ENCODE results near the gene SEC16A.

SEC16A gene

DNA sequence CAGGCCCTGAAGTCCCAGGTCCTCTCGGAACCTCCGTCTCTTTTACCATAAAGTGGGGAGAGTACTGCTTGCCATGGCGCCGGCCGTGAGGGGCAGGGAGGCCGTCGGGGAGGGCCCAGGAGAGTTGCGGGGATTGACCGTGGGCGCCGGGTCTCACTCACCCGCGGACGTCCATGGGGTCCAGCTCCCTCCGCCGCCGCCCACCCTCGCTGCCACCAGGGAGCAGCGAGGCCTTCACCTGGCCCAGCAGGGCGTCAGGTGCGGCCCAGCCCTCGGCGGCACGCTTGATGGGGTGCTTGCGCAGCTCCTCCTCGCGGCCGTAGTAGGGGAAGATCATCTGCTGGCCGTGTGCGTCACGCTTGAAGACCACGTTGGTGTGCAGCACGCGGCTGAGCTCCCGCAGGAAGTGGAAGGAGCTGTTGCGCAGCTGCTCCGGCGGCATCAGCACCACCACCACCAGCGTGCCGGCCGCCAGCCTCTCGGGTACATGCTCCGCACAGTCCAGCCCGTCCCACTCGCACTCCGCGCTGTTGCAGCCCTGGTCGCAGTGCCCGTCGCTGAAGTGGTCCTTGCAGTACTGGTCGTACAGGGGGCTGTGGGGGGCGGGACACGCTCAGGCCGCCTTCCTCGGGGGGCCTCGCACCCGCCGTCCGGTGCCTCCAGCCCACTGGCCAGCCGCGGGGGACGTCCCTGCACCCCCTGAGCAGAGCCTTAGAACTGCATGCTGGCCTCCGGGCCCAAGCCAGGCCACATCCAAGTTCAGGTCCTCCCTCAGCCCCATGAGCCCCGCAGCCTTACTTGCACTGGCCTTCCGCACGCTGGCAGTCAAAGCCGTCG, 21.9 kb upstream of the SEC16A start:
- DNase-seq: no peak

DNA sequence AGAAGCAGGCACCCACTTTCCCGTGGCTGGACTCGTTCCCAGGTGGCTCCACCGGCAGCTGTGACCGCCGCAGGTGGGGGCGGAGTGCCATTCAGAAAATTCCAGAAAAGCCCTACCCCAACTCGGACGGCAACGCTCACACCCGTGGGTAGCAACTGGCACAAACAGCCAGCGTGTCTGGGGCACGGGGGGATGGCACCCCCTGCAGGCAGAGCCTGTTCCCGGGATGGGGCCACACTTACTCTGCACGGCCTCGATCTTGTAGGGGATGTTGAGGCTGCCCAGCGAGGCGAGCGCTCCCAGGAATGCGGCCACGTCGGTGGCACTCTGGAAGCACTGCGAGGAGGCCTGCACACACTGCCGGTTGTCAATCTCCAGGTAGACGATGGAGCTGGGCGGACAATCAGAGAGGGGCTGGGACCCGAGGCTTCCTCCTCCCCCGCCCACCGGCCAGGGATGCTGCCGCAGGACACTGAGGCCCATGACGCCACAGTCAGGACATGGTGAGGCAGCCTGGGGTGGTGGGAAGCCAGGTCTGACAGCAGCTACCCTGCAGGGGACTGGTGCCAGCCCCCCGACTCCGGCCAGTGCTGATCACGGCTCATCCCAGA, 20.2 kb upstream of the SEC16A start:
- no peak for DNase-seq

DNA sequence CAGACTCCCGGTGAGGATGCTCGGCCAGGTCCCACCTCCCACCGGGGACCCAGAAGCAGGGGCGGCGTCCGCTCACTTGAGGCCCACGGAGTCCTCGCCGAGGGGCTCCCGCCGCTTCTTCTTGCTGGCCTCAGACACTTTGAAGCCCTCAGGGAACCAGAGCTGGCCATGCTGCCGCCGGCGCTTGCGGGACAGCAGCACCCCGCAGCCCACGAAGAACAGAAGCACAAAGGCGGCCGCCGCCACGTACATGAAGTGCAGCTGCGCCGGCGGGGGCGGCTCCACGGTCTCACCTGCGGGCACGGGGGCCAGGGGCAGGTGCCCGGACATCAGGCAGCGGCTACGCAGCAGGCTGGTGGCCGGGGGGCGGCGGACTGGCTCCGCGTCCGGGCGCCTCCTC, 19.4 kb upstream of the SEC16A start:
- DNase-seq: no peak

DNA sequence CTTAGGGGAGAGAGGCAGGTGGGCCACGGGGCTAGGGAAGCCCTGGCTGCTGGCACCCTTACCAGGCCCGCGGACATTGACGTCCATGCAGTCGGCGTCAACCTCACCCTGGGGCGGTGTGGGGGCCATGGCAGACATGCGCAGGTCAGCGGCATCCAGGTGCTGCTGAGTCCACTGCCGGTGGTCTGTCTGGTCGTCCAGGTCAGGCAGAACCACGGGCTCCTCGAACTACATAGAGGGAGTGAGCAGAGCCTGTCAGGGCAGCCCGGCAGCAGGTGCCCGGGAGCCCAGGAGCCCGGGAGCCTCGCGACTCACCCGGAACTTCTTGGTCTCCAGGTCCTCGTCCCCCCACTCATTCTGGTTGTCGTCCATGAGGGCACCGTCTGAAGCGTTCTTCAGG, 18.8 kb upstream of the SEC16A start:
- no peak for DNase-seq

DNA sequence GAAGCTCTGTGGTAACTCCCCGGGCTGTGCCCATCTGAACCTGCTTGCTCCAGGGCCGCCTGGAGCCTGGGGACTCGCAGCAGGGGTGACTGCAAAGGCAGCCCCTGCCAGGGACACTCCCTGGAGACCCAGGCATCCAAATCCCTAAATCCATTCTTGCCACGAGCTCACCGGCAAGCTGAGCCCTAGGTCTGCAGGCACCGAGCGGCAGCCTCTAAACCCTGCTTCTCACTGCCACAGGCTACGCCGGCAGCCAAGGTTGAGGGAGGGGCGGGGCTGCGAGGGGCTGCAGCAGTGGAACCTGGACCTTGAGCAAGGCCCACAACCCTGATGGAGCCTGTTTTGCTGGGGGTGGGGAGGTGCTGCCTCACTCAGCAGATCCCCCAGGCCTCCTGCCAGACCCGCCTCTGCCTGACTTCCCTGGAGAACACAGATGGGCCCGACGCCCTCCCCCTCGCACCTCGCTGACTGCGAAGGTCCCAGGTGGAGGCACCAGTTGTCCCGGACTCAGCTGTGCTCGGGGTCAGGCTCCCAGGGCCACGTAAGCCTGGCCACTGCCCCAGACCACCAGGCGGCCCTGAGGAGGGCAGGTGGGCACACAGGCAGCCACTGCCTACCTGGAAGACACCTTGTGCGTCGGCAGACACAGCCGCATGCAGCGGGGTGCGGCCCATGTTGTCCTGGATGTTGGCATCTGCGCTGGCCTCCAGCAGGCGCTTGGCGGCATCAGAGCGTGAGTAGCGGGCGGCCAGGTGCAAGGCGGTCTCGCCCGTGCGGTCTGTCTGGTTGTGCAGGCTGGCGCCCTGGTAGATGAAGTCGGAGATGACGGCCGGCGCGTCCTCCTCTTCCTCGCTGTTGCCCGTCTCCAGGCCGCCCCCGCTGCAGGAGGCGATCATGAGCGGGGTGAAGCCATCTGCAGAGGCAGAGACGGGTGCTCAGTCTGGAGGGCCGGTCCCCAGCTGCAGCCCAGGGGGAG, 17.4 kb upstream of the SEC16A start:
- no peak for DNase-seq

DNA sequence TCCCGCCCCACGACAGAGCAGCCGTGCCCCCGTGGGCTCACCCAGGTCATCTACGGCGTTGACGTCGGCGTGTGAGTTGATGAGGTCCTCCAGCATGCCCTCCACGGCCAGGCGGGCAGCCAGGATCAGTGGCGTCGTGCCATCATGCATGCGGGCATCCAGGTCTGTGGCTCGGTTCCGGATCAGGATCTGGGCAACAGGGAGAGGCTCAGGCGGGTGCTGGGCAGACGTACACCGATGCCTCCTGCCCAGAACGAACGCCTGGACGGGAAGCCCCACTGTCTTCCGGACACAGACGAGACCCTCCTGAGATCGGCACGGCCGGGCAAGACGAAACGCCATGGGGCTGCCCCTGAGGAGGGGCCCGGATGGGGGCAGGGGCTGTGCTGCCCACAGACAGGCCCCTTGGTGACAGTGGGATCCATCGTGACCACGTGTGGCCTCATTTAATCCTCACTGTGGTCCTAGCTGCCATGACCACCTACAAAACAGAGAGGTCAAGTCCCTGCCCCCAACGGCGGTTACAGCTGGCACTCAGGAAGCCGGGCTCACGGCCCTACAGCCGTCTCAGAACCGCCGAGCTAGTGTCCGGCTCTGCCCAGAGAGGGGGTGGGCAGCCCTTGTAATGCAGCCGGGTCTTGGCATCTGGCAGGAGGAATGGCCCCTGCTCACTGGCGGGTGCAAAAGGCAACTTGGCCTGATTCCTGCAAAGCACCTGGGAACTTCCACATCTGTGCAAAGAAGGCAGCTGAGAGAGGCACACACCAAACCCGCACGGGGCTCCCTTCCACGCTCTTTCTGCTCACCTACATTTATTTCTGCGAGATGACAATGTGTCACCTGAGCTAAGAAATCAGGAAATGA, 16.5 kb upstream of the SEC16A start:
- DNase-seq: no peak

DNA sequence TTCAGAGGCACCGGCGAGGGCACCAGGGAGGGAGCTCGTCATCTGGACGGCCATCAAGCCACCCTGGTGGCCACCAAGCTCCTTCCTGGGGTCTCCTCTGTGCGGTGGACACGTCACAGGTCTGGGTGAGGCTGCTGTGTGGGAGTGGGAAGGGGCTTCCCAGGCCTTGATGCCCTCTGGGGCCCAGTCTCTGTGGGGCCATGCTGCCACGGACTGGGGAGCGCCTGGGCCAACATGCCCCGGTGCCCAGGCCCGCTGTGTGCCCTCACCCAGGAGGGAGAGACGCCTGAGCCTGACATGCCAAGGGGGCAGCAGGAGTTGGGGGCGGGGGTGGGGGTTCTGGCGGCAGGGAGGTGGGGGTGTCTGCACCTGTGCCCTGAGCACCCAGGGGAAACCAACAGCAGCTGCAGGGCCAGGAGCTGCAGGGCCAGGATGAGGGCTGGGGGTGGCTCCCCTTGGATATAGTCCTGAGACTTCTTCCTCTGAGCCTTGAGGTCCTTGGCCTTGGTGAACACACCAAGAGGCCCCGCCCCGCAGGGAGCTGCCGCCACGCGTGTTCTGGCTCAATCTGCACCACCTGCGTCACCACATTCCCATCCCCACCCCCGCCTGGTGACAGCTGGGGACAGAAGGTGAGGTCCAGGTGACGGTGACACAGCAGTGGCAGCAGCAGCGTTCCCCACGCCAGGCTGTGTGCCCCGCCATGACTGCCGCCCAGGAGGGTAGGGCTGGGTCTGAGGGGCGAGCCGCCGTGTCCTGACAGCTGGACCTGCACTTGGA, 15.3 kb upstream of the SEC16A start:
- no peak for DNase-seq

DNA sequence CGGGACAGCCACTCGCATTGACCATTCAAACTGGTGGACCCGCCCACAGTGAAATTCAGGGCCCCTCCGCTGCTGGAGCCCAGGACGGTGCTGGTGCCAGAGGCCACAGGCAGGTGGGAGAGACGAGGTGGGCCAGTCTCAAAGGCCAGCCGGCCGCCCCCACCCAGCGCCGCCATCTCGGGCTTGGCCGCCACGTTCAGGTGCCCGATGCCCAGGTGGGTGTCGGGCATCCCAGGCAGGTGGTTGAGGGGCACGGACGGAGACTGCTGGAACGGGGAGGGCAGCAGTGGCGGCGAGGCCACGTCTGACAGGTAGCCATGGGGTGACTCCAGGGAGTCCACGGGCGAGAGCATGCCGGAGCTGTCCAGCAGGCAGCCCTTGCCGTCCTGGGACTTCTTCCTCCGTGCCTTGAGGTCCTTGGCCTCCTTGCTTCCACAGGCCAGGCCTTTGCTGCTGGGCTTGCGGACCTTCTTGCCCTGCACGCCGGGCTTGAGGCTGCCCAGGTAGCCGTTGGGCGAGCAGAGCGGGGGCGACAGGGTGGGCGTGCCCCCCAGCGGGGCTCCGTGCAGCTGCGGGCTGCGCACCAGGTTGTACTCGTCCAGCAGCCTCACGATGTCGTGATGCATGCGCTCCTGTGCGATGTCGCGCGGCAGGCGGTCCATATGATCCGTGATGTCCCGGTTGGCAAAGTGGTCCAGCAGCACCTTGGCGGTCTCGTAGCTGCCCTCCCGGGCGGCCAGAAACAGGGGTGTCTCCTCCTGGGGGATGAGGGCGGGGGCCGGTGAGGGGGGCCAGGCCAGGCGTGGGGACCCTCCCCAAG, 14.2 kb upstream of the SEC16A start:
- DNase-seq: no peak

DNA sequence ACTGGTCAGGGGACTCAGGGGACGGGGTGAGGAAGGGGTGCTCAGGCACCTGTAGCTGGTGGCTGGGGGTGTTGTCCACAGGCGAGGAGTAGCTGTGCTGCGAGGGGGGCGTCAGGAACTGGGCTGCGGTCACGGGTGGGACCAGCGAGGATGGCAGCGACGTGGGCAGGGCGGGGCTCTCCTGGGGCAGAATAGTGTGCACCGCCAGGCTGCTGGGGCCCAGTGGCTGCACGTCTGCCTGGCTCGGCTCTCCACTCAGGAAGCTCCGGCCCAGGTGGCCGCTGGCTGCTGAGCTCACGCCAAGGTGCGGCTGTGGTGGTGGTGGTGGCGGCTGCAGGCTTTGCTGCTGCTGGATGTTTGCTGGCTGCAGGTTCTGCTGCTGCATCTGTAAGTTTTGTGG, 13.3 kb upstream of the SEC16A start:
- no peak for DNase-seq

DNA sequence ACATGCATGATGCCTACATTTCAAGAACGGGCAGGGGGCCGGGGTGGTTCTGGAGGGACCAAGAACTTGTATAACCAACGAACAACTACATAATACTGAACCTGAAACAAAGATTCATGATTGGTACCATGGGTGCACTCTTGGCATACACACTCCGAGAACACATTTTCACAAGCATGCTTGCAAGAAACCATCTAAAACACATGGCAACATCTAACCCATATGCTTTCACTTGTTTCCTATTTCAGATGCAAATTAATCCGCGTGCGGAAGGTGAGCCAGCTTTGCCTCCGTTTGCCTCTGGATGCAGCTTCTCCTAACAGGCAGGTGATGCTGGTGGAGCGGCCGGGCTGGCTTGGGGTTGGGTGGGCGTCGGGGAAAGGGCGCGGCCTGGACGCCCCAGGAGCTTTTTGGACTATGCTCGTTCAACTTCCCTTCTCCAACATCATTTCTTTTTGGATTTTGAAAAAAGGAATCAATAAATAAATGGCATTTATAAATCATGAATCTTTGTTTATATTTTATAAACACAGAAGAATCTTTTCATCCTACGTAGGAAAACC, 12.5 kb upstream of the SEC16A start:
- no peak for DNase-seq

DNA sequence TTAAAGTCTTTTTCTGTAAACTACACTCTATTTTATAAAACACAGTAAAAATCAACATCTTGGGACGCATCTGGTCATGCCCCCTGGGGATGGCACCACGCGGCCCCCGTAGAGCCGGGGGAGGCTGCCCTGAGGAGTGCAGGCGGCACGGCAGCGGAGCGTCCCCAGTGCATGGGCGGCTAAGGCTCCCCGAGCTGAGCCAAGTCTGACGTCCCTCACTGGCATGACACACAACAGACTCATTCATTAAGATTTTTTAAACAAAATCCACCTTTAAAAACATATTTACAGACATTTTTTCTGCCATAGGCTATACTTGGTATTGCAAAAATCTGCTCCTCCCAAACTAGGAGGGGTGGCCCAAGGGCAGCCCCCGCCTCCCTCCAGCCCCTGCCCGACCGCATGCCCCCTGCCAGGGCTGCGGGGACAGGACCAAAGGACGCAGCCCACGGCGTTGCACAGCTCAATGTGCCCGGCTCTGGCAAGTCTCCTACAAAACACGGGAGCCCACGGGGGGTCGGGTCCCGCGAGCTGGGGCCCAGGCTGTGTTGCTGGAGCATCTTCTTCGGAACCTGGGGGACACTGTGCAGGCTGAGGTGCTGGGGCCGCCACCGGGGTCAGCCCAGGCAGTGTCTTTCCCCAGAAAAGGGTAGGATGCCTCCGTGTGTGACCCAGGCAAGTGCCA, 11.8 kb upstream of the SEC16A start:
- no peak for DNase-seq

DNA sequence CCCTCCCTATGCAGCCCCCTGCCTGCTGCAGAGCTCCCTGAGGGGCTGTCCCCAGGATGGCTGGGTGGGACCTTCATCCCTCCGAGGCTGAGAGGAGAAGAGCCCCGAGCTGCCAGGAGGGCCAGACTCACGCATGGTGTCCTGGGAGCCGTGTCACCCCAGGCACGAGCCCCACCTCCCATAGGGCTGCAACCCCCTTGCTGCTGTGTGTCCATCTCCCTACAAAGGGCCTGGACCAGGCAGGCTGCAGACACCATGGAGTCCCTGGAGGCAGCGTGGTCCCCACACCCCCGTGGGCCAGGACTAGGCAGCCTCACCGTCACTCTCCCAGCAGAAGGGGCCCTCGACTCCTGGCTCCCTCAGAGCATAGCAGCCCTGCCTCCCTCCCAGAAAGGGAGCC, 11.2 kb upstream of the SEC16A start:
- no peak for DNase-seq

DNA sequence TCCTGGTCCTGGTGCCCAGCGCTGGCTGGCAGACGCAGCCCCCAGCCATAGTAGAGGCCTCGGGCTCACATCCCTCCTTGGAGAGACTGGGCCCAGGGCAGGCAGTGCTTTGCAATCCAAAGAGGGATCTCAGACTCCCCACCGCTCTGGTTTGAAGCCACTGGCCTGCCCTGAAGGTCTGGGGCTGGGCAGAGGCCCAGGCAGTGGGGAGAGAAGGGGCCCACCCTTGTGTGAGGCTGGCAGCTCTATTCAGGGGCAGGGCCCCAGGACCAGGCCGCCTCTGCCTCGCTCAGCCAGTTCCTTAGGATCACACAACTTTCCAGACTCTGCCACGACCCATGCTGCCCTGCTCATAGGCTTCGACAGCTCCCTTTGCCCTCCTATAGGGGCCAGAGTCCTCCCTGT, 10.7 kb upstream of the SEC16A start:
- DNase-seq: no peak

DNA sequence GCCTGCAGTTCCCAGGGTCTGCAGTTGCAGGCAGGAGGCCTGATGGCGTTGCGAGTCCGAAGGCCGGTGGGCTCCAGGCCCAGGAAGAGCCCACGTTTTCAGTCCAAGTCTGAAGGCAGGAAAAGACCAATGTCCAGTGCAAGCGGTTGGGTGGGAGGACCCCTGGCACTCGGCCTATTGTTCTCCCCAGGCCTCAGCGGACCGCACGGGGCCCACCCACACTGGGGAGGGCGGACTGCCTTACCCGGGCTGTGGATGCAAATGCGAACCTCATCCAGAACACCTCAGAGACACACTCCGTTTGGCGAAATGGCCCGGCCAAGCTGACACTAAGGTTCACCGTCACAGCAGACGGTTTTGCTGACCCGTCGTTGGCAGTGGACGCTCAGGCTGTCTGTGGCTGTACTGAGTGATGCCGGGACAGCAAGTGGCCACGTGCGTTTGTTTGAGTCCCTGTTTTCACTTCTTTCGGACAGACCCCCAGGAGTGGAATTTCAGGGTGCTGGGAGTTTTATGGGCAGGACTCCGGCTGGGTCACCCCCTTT, 10.2 kb upstream of the SEC16A start:
- no peak for DNase-seq

DNA sequence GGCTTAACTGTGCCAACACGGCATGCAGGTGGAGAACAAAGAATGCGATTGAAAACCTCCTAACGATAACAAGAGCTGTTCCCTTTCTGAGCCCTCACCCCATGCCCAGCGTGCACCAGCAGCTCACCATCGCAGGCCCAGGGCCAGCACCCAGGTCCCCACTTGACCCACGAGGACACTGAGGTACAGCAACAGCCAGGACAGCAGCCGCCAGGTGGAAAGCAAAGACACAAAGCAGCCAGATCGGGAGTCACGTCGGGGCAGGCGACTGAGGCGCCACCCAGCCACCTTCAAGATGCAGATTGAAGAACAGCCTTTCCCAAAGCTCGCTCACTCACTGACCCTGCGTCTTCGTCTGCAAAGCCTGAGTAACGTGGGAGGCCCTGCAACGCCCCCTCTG, 6.9 kb upstream of the SEC16A start:
- DNase-seq: no peak

DNA sequence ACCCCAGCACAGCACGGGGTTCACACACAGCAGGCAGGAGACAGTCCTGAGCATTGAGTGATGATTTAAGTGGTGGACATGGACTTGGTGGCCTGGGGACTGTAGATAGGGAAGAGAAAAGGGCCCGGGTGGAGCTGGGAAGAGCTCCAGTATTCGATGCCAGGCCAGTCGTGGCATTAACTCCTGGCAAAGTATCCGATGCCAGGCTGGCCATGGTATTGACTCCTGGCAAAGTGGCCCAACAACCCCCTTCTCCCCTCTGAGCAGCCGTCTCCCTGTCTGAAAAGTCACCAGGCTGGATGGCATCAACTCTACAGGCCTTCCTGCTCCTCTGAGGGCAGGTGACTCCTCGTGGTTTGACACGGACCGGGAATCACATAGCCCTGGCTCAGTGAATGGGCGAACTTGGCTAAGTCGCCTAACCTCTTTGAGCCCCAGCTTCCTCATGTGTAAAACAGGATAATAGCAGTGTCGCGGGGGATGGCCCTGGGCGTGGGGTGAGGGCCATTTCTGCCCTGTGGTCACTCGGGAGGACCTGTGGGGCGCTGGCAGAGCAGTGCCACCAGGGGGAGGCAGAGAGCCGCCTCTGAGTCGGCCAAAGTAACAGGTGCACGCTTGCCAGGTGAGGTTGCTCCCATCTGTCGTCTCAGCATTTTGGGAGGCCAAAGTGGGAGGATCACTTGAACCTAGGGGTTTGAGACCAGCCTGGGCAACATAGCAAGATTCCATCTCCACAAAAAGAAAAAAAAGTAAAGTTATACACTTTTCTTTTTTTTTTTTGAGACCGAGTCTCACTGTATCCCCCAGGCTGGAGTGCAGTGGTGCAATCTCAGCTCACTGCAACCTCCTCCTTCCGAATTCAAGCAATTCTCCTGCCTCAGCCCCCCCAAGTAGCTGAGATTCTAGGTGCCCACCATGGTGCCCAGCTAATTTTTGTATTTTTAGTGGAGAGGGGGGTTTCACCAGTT, 5.7 kb upstream of the SEC16A start:
- peak; percentile 57 to 67 for DNase-seq

DNA sequence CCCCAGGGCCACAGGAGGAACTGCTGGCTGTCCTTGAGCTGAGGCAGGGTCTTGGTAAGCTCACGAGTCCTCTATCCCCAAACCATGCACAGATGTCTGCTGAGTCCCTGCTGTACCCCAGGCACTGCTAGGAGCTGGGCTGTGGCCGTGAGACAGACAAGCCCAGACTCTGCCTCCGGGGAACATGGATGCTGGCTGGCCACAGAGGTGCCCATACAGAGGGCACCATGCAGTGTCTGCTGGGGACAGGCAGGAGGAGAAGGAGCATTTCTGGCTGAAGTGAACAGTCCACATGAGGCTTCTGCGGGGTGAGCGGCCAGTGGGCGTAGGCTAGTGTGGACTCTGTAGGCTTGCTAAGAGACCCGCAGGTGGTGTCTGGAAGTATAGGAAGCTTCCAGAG, 4.8 kb upstream of the SEC16A start:
- no peak for DNase-seq
